SK-N-MC (cell line): Measurements from ENCODE around the gene IFI6.

Experiments used
- DNase-seq: peaks from one replicate; pipeline ENCODE4 v3.0.0-alpha.2; 2011; ENCODE audit warnings: low read depth, low spot score
- H3K27ac ChIP-seq: fragments of 200-600 bp; sonication (generic); 2 replicates; pipeline ENCODE4 v1.5.1; 2016; ENCODE audit warnings: mixed run types
- H3K36me3 ChIP-seq: fragments of 200-600 bp; sonication (generic); 2 replicates; pipeline ENCODE4 v1.6.1; 2017; ENCODE audit warnings: antibody characterized with exemption, low read length, mixed read lengths; ENCODE audit not compliant: insufficient read depth
- H3K4me3 ChIP-seq: fragments of 200-600 bp; sonication (generic); 2 replicates; pipeline ENCODE4 v1.5.1; 2016
- H3K9ac ChIP-seq: fragments of 200-600 bp; sonication (generic); 2 replicates; pipeline ENCODE4 v1.8.0; 2017; ENCODE audit warnings: mixed run types, mixed read lengths; ENCODE audit not compliant: insufficient read length
- H3K9me3 ChIP-seq: fragments of 200-600 bp; sonication (generic); 2 replicates; pipeline ENCODE4 v1.6.1; 2017; ENCODE audit warnings: low read depth, mild to moderate bottlenecking, antibody characterized with exemption, low read length, moderate library complexity, mixed read lengths
- EZH2 ChIP-seq: fragments of 200-600 bp; sonication (generic); IDR thresholded peaks from one replicate; pipeline ENCODE4 v1.6.1; 2017; ENCODE audit warnings: antibody characterized with exemption
- FOXP2 ChIP-seq: optimal IDR thresholded peaks from 2 replicates; pipeline ENCODE3; 2011; ENCODE audit warnings: mild to moderate bottlenecking, moderate library complexity; ENCODE audit not compliant: insufficient read depth; ENCODE audit errors: extremely low read length, control extremely low read depth
- POLR2AphosphoS5 ChIP-seq: IDR thresholded peaks from 2 replicates; pipeline ENCODE4 v1.6.1; 2012; ENCODE audit warnings: mild to moderate bottlenecking, low read depth, low read length, borderline replicate concordance

IFI6 gene

DNA sequence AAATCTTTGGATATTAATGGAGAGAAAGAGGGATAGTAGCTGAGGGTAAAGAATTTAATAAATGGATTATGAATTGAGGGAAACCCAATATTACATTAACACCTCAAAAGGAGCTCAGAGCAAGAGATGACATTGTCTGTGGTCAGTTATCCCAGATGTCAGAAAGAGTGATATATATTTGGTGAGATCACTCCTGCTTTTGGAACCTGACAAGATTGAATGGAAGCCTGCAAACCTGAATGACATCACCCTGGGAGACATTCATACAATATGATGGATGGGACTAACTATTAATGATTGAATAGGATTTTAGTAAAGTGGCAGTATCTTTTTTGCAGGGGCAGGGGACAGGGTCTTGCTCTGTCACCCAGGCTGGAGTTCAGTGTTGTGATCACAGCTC lies 6.8 kb upstream of the IFI6 start:
- Histone ChIP-seq H3K4me3 (no peak overlapping the region), H3K9me3 (no peaks in the 10 kb centered on the region), H3K36me3 (no peaks in the 10 kb centered on the region), H3K27ac (no peak overlapping the region), H3K9ac (no peak overlapping the region)
- DNase-seq: no peak
- TF ChIP-seq POLR2AphosphoS5: no peak
- no peak for TF ChIP-seq FOXP2
- TF ChIP-seq EZH2: no peak

DNA sequence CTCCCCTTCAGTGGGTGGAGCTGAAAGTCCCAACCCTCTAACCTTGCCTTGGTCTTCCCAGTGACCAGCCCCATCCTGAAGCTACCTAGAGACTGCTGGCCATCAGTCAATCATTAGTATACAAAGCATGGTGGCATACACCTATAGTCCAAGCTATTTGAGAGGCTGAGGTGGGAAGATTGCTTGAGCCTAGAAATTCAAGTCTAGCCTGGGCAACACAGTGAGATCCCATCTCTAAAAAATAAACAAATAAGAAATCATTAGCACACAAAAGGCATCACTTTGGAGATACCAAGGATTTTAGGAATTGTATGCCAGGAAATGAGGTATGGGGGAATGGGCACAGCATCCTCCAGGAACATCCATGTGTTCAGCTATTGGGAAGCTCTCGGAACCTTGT lies 4.4 kb upstream of the IFI6 start:
- TF ChIP-seq EZH2: no peak
- Histone ChIP-seq H3K4me3 (no peak overlapping the region), H3K9me3 (no peaks in the 10 kb centered on the region), H3K9ac (no peak overlapping the region), H3K27ac (no peak overlapping the region), H3K36me3 (no peaks in the 10 kb centered on the region)
- no peak for DNase-seq

DNA sequence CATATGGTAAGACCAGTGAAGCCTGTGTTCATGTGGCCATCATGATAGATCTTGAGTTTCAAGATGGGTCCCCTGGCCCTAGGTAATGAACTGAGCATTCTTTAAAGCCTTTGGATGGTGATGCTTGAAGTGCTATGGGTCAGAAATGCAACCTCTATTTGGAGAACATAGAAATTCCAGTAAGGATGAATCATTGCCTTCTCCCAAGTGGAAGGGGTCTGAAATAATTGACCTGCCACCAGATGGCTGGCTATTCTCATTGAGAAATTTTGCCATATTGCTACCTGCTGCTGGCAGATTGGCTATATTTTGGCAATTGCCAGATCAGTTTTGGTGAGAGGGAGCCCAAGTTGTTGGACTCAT lies 739 bp upstream of the IFI6 start:
- peak overlapping the region; percentile 78 for H3K4me3 ChIP-seq
- H3K27ac ChIP-seq: peak overlapping the region; percentile 94
- TF ChIP-seq POLR2AphosphoS5 (no peak), EZH2 (no peak), FOXP2 (no peak)
- no peaks in the 10 kb centered on the region for H3K9me3 ChIP-seq
- peak overlapping the region; percentile 67 for H3K9ac ChIP-seq
- H3K36me3 ChIP-seq: no peaks in the 10 kb centered on the region
- DNase-seq: no peak

DNA sequence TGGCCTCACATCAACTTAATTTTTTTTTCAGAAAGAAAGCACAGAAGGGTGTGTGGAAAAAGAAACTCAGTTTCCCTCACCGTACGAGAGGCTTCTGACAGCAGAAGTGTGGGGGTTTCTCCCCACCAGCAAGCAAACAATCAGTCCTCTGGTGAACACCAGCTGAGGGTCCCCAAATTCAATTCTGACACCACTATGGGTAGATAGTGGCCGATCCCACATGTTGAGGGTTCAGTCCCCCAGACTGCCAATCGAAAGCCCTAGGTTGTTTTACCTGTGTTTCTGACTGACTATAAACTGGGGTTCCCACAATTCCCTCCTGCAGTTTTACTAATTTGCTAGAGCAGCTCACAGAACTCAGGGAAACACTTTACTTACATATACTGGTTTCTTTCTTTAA lies 2.1 kb downstream of the IFI6 start:
- Histone ChIP-seq H3K9ac (no peak overlapping the region), H3K4me3 (no peak overlapping the region), H3K27ac (no peak overlapping the region), H3K36me3 (no peaks in the 10 kb centered on the region), H3K9me3 (no peaks in the 10 kb centered on the region)
- DNase-seq: no peak
- TF ChIP-seq EZH2 (no peak), POLR2AphosphoS5 (no peak), FOXP2 (no peak)

DNA sequence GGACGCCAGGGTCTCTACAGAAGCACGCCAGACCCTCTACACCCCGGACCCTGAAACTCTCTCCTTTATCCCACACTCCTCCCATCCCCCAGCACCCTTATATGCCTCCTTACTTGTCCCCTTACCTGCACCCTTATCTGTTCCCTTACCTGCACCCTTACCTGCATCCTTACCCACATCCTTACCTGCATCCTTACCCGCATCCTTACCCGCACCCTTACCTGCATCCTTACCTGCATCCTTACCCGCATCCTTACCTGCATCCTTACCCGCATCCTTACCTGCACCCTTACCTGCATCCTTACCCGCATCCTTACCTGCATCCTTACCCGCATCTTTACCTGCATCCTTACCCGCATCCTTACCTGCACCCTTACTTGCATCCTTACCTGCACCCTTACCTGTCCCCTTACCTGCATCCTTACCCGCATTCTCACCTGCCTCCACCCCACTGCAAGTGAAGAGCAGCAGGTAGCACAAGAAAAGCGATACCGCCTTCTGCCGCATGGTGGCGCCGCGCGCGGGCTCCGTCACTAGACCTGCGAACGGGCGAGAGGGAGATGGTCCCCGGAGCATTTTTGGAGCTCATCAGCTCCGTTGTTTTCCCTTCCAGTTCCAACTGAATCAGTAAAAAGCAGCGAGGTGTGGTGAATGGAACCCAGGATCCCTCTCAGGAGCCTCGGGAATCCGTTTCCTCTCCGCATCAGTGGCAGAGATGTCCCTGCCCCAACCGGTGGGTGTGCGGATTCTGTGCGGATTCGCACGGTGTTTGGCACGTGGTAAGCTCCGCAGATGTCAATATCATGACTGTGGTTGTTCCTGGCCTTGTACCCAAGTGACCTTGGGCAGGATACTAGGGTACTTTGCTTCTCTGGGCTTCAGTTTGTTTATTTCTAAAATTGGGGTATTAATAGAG lies 2.9 kb downstream of the IFI6 start:
- no peak for DNase-seq
- H3K36me3 ChIP-seq: no peaks in the 10 kb centered on the region
- no peaks in the 10 kb centered on the region for H3K9me3 ChIP-seq
- H3K4me3 ChIP-seq: peak overlapping the region; percentile 74
- no peak for TF ChIP-seq FOXP2
- no peak for TF ChIP-seq EZH2
- TF ChIP-seq POLR2AphosphoS5: no peak
- H3K9ac ChIP-seq: no peak overlapping the region
- no peak overlapping the region for H3K27ac ChIP-seq

DNA sequence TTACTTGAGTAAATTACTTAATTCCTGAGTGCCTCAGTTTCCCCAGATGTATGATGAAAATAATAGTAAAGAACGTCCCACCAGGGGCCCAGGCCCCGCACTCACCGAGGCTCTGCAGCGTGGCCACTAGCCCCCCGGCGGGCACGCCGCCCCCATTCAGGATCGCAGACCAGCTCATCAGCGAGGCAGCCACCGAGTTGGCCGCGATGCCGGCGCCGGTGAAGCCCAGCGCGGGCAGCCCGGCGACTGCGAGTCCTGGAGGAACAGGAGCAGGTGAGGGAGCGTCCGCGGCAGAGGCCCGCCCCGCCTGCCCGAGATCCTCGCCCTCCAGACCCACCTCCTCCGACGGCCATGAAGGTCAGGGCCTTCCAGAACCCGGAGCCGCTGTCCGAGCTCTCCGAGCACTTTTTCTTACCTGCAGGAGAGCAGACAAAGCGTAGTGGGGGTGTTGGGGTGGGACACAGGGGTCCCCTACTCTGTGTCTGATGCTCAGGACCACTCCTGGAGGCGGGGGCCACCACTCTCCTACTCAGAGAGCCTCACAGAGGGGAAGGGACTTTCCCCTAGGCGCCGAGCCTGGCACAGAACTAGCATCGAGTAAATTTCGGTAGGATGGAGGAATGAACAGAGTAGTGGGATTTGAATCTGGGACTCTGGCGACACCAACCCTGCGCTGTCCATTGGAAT lies 3.7 kb downstream of the IFI6 start:
- Histone ChIP-seq H3K27ac (no peak overlapping the region), H3K4me3 (no peak overlapping the region), H3K9me3 (no peaks in the 10 kb centered on the region), H3K9ac (no peak overlapping the region), H3K36me3 (no peaks in the 10 kb centered on the region)
- no peak for TF ChIP-seq POLR2AphosphoS5
- no peak for TF ChIP-seq FOXP2
- no peak for TF ChIP-seq EZH2
- DNase-seq: no peak

DNA sequence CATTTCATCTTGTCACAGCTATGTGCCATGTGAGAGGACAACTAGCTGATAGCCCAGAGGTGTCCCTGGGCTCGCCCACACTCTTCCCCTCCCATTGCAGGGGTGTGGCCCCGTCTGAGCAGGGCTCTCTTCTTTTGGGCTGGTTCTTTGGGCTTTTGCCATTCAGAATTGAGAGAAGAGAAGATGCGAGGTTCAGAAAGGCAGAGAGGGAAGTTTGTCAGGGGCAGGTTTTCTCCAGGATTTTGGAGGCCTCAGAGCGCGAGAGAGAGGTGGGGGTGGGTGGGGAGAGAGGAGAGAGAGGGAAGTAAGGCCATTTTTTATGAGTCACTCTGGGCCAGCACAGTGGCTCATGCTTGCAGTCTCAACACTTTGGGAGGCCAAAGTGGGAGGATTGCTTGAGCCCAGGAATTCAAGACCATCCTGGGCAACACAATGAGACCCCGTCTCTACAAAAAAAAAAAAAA lies 5.2 kb downstream of the IFI6 start:
- no peak for DNase-seq
- H3K27ac ChIP-seq: no peak overlapping the region

DNA sequence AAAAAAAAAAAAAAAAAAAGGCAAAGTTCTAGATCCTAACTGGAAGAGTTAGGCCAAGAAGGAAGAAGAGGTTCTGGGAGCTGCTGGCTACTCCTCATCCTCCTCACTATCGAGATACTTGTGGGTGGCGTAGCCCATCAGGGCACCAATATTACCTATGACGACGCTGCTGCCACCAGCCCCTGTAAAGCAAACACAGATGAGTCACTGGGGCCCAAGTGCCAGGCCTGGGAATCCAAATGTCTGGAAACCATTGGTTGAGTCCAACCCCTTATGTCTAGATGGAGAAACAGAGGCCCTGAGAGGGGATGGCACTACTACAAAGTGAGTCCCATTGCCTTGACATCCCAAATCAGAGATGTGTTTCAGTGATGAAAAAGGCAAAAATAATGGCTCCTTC lies 5.7 kb downstream of the IFI6 start:
- no peak overlapping the region for H3K4me3 ChIP-seq
- TF ChIP-seq POLR2AphosphoS5 (no peak), EZH2 (no peak), FOXP2 (no peak)
- no peak overlapping the region for H3K9ac ChIP-seq
- no peak overlapping the region for H3K27ac ChIP-seq
- no peaks in the 10 kb centered on the region for H3K36me3 ChIP-seq
- DNase-seq: no peak
- no peaks in the 10 kb centered on the region for H3K9me3 ChIP-seq

More for the DNA sequence above, 5.2 kb downstream of the IFI6 start:
- Histone ChIP-seq H3K9ac (no peak overlapping the region), H3K9me3 (no peaks in the 10 kb centered on the region), H3K4me3 (no peak overlapping the region), H3K36me3 (no peaks in the 10 kb centered on the region)
- TF ChIP-seq POLR2AphosphoS5: no peak
- no peak for TF ChIP-seq FOXP2
